Adrenal gland (tissue), 12 donors: Measurements from ENCODE around the gene TMPRSS3. TPM values are rescaled to one million over a fixed set of nuclear protein-coding genes. Genes with fewer than 3 reads are reported as not detected.

Experiments
- DNase-seq, 7 donors: peaks; one replicate each; pipeline ENCODE4 v3.0.0-alpha.2; 2019 to 2020
- H3K27ac ChIP-seq, 5 donors: fragments of 200-600 bp; sonication (generic) in 4 of 5; 1 replicate in 3 of 5; 2 replicates in 2 of 5; pipeline versions ENCODE4 v1.5.1 to v1.8.0; 2016 to 2020; ENCODE audit warnings: mild to moderate bottlenecking in 1 of 5
- H3K27me3 ChIP-seq: fragments of 200-600 bp; 2 replicates; pipeline ENCODE4 v1.8.0; 2021
- H3K36me3 ChIP-seq, 2 donors: fragments of 200-600 bp; replicated peaks in 1 of 2; 1 replicate in 1 of 2; 2 replicates in 1 of 2; pipeline versions ENCODE4 v1.5.1 to v1.8.0; 2018 to 2022
- H3K4me1 ChIP-seq, 2 donors: fragments of 200-600 bp; replicated peaks in 1 of 2; 1 replicate in 1 of 2; 2 replicates in 1 of 2; pipeline versions ENCODE4 v1.5.1 to v1.8.0; 2018 to 2021
- H3K4me3 ChIP-seq, 4 donors: fragments of 200-600 bp; sonication (generic) in 3 of 4; one replicate each; pipeline ENCODE4 v1.5.1; 2016 to 2018
- H3K9me3 ChIP-seq, 3 donors: fragments of 200-600 bp; sonication (generic) in 1 of 3; replicated peaks in 1 of 3; 1 replicate in 2 of 3; 2 replicates in 1 of 3; pipeline versions ENCODE4 v1.5.1 to v1.8.0; 2016 to 2021
- POLR2A ChIP-seq, 2 donors: fragments of 450-650 bp; IDR thresholded peaks; one replicate each; pipeline ENCODE4 v1.6.1; 2017; ENCODE audit warnings: antibody characterized with exemption in 2 of 2, mild to moderate bottlenecking in 2 of 2, moderate library complexity in 1 of 2
- WGBS, 4 donors: extraction: QIAGEN DNeasy Blood & Tissue Kit in 2 of 4; methylation state at CpG; one replicate each; pipeline versions ENCODE4 v1.1.5 to v1.1.7; 2013 to 2017; 5-methylcytosine and 5-hydroxymethylcytosine counted together
- intact Hi-C, 2 donors: fragments of 100-400 bp; cut with DNase I; formaldehyde crosslinking; loops; one replicate each; pipeline versions ENCODE4 v1.14.1 to v1.15.0; 2022 to 2023
- polyA plus RNA-seq, 3 donors: library from polyadenylated mRNA; stranded (reverse); fragments of 200-250 nt in 2 of 3; fragments of 350-450 nt in 1 of 3; fragmentation: Illumina TruSeq in 1 of 3; extraction: RNeasy Lipid Tissue Mini Kit (QIAGEN cat#74804) in 1 of 3; gene quantifications; one replicate each; pipeline ENCODE4 v1.2.3, GENCODE V29; 2013 to 2014
- total RNA-seq, 9 donors: library from RNA; depleted of rRNA in 4 of 9; stranded (reverse); fragments of >200 nt in 4 of 9; fragments of 120-200 nt in 1 of 9; fragmentation: NEBNext Ultra II Directional in 1 of 9; extraction: Animal tissue kit (Norgen Biotek cat#: 25700) in 1 of 9; gene quantifications; one replicate each; pipeline versions ENCODE4 v1.1.0 to v1.2.4, GENCODE V29; 2013 to 2023
- TF ChIP-seq, protein P1 (sequence below), 6 experiments: fragments of 450-650 bp in 4 of 6; fragments of 200-600 bp in 2 of 6; sonication (generic) in 1 of 6; IDR thresholded peaks; 1 replicate in 5 of 6; 2 replicates in 1 of 6; pipeline versions ENCODE4 v1.5.1 to v1.8.0; 2016 to 2021; ENCODE audit warnings: antibody characterized with exemption in 6 of 6, mild to moderate bottlenecking in 2 of 6, moderate library complexity in 1 of 6
- donor health status: healthy with polysubstance abuse.
- donor health status: Bipolar disorder and iron deficiency.
- donor health status: DM: yes; HTN: yes; CAD: no.
- donor health status: DM: no; HTN: no; CAD: no.
- donor health status: DM: no; HTN: no; CAD: no.
- donor health status: DM: yes; HTN: yes; CAD: no.

The TMPRSS3 gene
- total and polyA plus RNA-seq, 12 donors = 0.14 to 2.9 (median 0.38) TPM; not detected in 3

- TF ChIP-seq POLR2A (IDR thresholded peaks at IDR 0.05) = no peak
- TF ChIP-seq, protein P1, sequence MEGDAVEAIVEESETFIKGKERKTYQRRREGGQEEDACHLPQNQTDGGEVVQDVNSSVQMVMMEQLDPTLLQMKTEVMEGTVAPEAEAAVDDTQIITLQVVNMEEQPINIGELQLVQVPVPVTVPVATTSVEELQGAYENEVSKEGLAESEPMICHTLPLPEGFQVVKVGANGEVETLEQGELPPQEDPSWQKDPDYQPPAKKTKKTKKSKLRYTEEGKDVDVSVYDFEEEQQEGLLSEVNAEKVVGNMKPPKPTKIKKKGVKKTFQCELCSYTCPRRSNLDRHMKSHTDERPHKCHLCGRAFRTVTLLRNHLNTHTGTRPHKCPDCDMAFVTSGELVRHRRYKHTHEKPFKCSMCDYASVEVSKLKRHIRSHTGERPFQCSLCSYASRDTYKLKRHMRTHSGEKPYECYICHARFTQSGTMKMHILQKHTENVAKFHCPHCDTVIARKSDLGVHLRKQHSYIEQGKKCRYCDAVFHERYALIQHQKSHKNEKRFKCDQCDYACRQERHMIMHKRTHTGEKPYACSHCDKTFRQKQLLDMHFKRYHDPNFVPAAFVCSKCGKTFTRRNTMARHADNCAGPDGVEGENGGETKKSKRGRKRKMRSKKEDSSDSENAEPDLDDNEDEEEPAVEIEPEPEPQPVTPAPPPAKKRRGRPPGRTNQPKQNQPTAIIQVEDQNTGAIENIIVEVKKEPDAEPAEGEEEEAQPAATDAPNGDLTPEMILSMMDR (IDR thresholded peaks at IDR 0.05) = no peak
- Histone ChIP-seq H3K4me1 (no peaks in the 10 kb centered on the region), H3K9me3 (no peaks in the 10 kb centered on the region), H3K27me3 (no peaks in the 10 kb centered on the region), H3K4me3 (no peak overlapping the region), H3K36me3 (no peaks in the 10 kb centered on the region), H3K27ac (no peak overlapping the region)
- 69 to 85% (median 80%) methylated on average over 4 of the region's 4 CpGs for WGBS, 4 donors
- intact Hi-C loops = no loop called here
- DNase-seq = no peak
Measured at GRCh38 chr21:42400525-42400924, 4.7 kb upstream of the TMPRSS3 start.

DNA sequence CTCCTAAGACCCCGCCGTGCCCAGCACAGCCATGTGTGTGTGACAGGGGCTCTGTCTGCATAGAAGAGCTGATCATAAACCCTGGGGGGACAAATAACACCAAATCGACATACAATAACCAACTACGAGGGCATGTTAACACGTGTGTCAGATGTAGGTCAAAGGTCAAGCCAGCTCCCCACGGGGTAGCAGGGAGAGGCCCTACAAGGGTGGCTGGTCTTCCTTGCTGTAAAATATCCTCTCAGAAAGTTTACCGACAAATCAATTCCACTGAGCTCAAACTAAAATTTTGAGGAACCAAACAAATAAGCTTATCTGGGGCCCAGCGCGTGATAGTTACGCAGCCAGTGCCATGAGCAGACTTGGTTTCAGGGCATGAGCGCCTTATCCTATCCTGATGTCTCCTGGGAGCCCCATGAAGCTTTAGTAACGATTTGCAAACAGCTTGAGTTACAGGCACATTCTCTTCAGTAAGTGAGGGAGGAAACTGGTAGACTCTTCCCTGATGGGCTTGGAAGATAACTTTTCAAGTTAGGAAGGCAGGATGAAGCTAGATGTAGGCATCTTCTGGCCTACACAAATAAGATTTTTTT lies 2.7 kb upstream of the TMPRSS3 start:
- Histone ChIP-seq H3K27ac (no peak overlapping the region), H3K9me3 (no peaks in the 10 kb centered on the region), H3K4me3 (no peak overlapping the region), H3K36me3 (no peaks in the 10 kb centered on the region), H3K27me3 (no peaks in the 10 kb centered on the region), H3K4me1 (no peaks in the 10 kb centered on the region)
- WGBS, 4 donors = 74 to 84% (median 77%) methylated on average over 10 to 12 of the region's 12 CpGs
- no peak for DNase-seq
- intact Hi-C loops = no loop called here
- TF ChIP-seq, protein P1 (IDR thresholded peaks at IDR 0.05) = no peak
- TF ChIP-seq POLR2A (IDR thresholded peaks at IDR 0.05) = no peak

- WGBS, 4 donors = 86 to 89% (median 87%) methylated on average over 14 of the region's 14 CpGs
- no peak overlapping the region for H3K27ac ChIP-seq
- no peaks in the 10 kb centered on the region for H3K4me1 ChIP-seq
- intact Hi-C loops = no loop called here
- H3K27me3 ChIP-seq = no peaks in the 10 kb centered on the region
- no peaks in the 10 kb centered on the region for H3K36me3 ChIP-seq
- no peak overlapping the region for H3K4me3 ChIP-seq
- no peak for DNase-seq
- TF ChIP-seq, protein P1 (IDR thresholded peaks at IDR 0.05) = no peak
- no peak for TF ChIP-seq POLR2A (IDR thresholded peaks at IDR 0.05)
- H3K9me3 ChIP-seq = no peaks in the 10 kb centered on the region
Measured at GRCh38 chr21:42397746-42398394, 2.0 kb upstream of the TMPRSS3 start.

DNA sequence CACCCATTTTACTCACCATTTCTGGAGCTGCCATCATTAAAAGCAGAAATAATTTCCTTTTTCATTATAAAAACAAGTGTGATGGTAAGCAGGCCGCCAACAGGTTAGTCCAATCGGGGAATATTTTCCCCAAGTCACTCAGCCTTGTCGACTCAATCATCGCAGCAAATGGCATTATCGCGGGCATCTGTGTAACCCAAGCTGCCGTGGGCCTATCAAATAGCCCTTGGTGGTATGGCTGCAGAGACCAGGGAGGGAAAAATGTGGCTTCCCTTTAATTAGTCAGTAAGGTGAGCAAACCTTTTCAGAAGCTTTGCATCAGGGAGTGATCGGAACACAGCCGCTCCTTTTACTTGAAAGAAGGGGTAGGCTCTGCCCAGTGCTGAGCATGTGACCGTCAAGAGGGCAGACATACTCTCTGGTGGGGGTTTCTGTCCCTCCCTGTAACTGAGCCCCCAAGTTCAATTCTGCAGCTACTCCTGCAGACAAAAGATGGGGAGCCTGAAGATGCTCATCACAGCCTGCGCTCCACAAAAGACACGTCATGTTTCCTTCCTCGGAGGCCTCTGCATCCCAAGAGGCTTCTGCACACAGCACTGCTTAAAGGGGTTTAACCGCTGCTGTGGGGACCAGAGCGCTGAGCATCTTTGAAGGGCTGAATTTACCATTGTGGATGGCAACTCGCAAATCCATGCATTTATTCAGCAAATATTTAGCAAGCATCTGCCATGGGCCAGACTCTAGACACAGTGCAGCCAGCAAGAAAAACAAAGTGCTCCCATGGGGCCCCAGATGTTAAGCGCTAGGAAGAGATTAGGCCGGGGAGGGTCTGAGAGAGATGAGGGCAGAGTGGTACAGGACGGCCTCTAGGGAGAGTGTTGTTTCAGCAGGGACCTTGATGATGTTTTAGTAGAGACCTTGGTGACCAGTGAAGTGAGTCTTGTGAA lies 1.2 kb upstream of the TMPRSS3 start:
- DNase-seq = no peak
- TF ChIP-seq, protein P1 (IDR thresholded peaks at IDR 0.05) = no peak
- no peak for TF ChIP-seq POLR2A (IDR thresholded peaks at IDR 0.05)
- H3K27me3 ChIP-seq = no peaks in the 10 kb centered on the region
- no peaks in the 10 kb centered on the region for H3K4me1 ChIP-seq
- WGBS, 4 donors = 83 to 89% (median 85%) methylated on average over 19 of the region's 19 CpGs
- H3K9me3 ChIP-seq = no peaks in the 10 kb centered on the region
- no peak overlapping the region for H3K27ac ChIP-seq
- H3K36me3 ChIP-seq = no peaks in the 10 kb centered on the region
- intact Hi-C loops = no loop called here
- no peak overlapping the region for H3K4me3 ChIP-seq
